ENCODE results near the gene CBX3.
"Not testable (repeated sequence)": the region's sequence is repeated elsewhere in the genome, so short reads cannot be mapped to it uniquely, and the experiment has no call there.

CBX3 gene

GRCh38 chr7:26171601-26172000, 29.9 kb upstream of the CBX3 start:
- DNase-seq: no peak

- DNase-seq: no peak
Observed at GRCh38 chr7:26172048-26172447, 29.5 kb upstream of the CBX3 start.

- not testable (repeated sequence) for DNase-seq
Observed at GRCh38 chr7:26175903-26176302, 25.6 kb upstream of the CBX3 start.

- not testable (repeated sequence) for DNase-seq
Observed at GRCh38 chr7:26176696-26177095, 24.8 kb upstream of the CBX3 start.

- DNase-seq: not testable (repeated sequence)
Observed at GRCh38 chr7:26177269-26177668, 24.3 kb upstream of the CBX3 start.

- DNase-seq: no peak
Observed at GRCh38 chr7:26178272-26178960, 23.1 kb upstream of the CBX3 start.

GRCh38 chr7:26179422-26179821, 22.1 kb upstream of the CBX3 start:
- DNase-seq: no peak

GRCh38 chr7:26179826-26180497, 21.6 kb upstream of the CBX3 start:
- no peak for DNase-seq

GRCh38 chr7:26180792-26181198, 20.8 kb upstream of the CBX3 start:
- DNase-seq: no peak

GRCh38 chr7:26181474-26182227, 19.9 kb upstream of the CBX3 start:
- no peak for DNase-seq

GRCh38 chr7:26182283-26182682, 19.3 kb upstream of the CBX3 start:
- DNase-seq: no peak

GRCh38 chr7:26182706-26183105, 18.8 kb upstream of the CBX3 start:
- DNase-seq: no peak

- no peak for DNase-seq
Observed at GRCh38 chr7:26183545-26184280, 17.8 kb upstream of the CBX3 start.

GRCh38 chr7:26184281-26185101, 17.1 kb upstream of the CBX3 start:
- not testable (repeated sequence) for DNase-seq

GRCh38 chr7:26185131-26185843, 16.3 kb upstream of the CBX3 start:
- DNase-seq: no peak

- DNase-seq: no peak
Observed at GRCh38 chr7:26185844-26186180, 15.7 kb upstream of the CBX3 start.

GRCh38 chr7:26186364-26187311, 14.9 kb upstream of the CBX3 start:
- no peak for DNase-seq

- no peak for DNase-seq
Observed at GRCh38 chr7:26187380-26188205, 14.0 kb upstream of the CBX3 start.

GRCh38 chr7:26188206-26188956, 13.2 kb upstream of the CBX3 start:
- DNase-seq: no peak
